Measurements from ENCODE around the gene TNRC6C.
"Not testable (repeated sequence)": the region's sequence is repeated elsewhere in the genome, so short reads cannot be mapped to it uniquely, and the experiment has no call there.

Gene TNRC6C

GRCh38 chr17:78138204-78139060, 179.9 kb downstream of the TNRC6C start:
- DNase-seq (ENCODE audit: low spot score): no peak

GRCh38 chr17:78139861-78140168, 181.3 kb downstream of the TNRC6C start:
- not testable (repeated sequence) for DNase-seq (ENCODE audit: low spot score)

- peak; percentile 94 for DNase-seq (ENCODE audit: low spot score)
Observed at GRCh38 chr17:78140169-78141051, 181.9 kb downstream of the TNRC6C start.

- DNase-seq (ENCODE audit: low spot score): no peak
Observed at GRCh38 chr17:78141437-78142118, 183.1 kb downstream of the TNRC6C start.

- no peak for DNase-seq (ENCODE audit: low spot score)
Observed at GRCh38 chr17:78142119-78142861, 183.8 kb downstream of the TNRC6C start.

- DNase-seq (ENCODE audit: low spot score): no peak
Observed at GRCh38 chr17:78143214-78144146, 185.0 kb downstream of the TNRC6C start.

GRCh38 chr17:78144147-78144719, 185.7 kb downstream of the TNRC6C start:
- no peak for DNase-seq (ENCODE audit: low spot score)

GRCh38 chr17:78144736-78145641, 186.5 kb downstream of the TNRC6C start:
- no peak for DNase-seq (ENCODE audit: low spot score)

- DNase-seq (ENCODE audit: low spot score): no peak
Observed at GRCh38 chr17:78146471-78146869, 188.0 kb downstream of the TNRC6C start.

- no peak for DNase-seq (ENCODE audit: low spot score)
Observed at GRCh38 chr17:78146881-78147280, 188.4 kb downstream of the TNRC6C start.

GRCh38 chr17:78147315-78147998, 189.0 kb downstream of the TNRC6C start:
- peak; percentile 53 for DNase-seq (ENCODE audit: low spot score)

- no peak for DNase-seq (ENCODE audit: low spot score)
Observed at GRCh38 chr17:78148286-78149016, 189.9 kb downstream of the TNRC6C start.

- no peak for DNase-seq (ENCODE audit: low spot score)
Observed at GRCh38 chr17:78151514-78152008, 193.1 kb downstream of the TNRC6C start.

GRCh38 chr17:78154903-78155811, 196.7 kb downstream of the TNRC6C start:
- DNase-seq (ENCODE audit: low spot score): peak; percentile 74
